DOHH2 (cell line): ENCODE data around the gene ITPK1.

Experiments
- EZH2phosphoT487 ChIP-seq: fragments of 200-600 bp; sonication (generic); IDR thresholded peaks from 2 replicates; pipeline ENCODE4 v1.6.1; 2017; ENCODE audit warnings: borderline replicate concordance, mild to moderate bottlenecking, antibody characterized with exemption, low read length, moderate library complexity, mixed read lengths
- TF ChIP-seq, protein P1 (sequence below): fragments of 200-600 bp; sonication (generic); IDR thresholded peaks from one replicate; pipeline ENCODE4 v1.5.1; 2014; ENCODE audit warnings: antibody characterized with exemption, mild to moderate bottlenecking, low read depth, low read length; ENCODE audit not compliant: poor library complexity, severe bottlenecking

- TF ChIP-seq, protein P1, sequence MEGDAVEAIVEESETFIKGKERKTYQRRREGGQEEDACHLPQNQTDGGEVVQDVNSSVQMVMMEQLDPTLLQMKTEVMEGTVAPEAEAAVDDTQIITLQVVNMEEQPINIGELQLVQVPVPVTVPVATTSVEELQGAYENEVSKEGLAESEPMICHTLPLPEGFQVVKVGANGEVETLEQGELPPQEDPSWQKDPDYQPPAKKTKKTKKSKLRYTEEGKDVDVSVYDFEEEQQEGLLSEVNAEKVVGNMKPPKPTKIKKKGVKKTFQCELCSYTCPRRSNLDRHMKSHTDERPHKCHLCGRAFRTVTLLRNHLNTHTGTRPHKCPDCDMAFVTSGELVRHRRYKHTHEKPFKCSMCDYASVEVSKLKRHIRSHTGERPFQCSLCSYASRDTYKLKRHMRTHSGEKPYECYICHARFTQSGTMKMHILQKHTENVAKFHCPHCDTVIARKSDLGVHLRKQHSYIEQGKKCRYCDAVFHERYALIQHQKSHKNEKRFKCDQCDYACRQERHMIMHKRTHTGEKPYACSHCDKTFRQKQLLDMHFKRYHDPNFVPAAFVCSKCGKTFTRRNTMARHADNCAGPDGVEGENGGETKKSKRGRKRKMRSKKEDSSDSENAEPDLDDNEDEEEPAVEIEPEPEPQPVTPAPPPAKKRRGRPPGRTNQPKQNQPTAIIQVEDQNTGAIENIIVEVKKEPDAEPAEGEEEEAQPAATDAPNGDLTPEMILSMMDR: no peak
- no peak for TF ChIP-seq EZH2phosphoT487
These were observed 171.7 kb downstream of the ITPK1 start for GRCh38 chr14:92943855-92944570.
